ENCODE results near the gene ABCC8.

DNA sequence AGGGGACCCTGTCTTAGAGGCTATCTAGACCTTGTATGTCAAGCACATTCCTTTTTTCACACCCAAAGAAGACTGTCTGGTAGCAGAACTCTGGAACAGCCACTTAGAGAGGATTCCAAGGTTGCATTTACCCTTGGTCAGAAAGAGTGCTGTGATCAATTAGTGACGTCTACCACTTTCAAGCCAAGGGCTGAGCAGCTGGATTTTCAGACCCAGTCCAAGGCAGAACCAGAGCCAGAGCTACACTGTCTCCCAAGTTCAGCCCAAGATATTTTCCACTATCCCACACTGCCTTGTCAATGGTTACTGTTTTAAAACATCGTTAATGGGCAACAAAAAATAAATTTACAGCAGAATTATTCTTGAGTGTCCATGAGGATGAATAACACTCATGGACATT lies 24.0 kb downstream of the ABCC8 start:
- TF ChIP-seq, protein P1, sequence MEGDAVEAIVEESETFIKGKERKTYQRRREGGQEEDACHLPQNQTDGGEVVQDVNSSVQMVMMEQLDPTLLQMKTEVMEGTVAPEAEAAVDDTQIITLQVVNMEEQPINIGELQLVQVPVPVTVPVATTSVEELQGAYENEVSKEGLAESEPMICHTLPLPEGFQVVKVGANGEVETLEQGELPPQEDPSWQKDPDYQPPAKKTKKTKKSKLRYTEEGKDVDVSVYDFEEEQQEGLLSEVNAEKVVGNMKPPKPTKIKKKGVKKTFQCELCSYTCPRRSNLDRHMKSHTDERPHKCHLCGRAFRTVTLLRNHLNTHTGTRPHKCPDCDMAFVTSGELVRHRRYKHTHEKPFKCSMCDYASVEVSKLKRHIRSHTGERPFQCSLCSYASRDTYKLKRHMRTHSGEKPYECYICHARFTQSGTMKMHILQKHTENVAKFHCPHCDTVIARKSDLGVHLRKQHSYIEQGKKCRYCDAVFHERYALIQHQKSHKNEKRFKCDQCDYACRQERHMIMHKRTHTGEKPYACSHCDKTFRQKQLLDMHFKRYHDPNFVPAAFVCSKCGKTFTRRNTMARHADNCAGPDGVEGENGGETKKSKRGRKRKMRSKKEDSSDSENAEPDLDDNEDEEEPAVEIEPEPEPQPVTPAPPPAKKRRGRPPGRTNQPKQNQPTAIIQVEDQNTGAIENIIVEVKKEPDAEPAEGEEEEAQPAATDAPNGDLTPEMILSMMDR (conservative IDR thresholded peaks at IDR 0.05; ENCODE audit: low read depth in 2 of 2), result no peak
- no peak for TF ChIP-seq EZH2 (IDR thresholded peaks at IDR 0.05; ENCODE audit: low read depth, unreplicated experiment)
- TF ChIP-seq POLR2AphosphoS5 (IDR thresholded peaks at IDR 0.05; ENCODE audit: low read depth), result no peak
- TF ChIP-seq, protein P2, sequence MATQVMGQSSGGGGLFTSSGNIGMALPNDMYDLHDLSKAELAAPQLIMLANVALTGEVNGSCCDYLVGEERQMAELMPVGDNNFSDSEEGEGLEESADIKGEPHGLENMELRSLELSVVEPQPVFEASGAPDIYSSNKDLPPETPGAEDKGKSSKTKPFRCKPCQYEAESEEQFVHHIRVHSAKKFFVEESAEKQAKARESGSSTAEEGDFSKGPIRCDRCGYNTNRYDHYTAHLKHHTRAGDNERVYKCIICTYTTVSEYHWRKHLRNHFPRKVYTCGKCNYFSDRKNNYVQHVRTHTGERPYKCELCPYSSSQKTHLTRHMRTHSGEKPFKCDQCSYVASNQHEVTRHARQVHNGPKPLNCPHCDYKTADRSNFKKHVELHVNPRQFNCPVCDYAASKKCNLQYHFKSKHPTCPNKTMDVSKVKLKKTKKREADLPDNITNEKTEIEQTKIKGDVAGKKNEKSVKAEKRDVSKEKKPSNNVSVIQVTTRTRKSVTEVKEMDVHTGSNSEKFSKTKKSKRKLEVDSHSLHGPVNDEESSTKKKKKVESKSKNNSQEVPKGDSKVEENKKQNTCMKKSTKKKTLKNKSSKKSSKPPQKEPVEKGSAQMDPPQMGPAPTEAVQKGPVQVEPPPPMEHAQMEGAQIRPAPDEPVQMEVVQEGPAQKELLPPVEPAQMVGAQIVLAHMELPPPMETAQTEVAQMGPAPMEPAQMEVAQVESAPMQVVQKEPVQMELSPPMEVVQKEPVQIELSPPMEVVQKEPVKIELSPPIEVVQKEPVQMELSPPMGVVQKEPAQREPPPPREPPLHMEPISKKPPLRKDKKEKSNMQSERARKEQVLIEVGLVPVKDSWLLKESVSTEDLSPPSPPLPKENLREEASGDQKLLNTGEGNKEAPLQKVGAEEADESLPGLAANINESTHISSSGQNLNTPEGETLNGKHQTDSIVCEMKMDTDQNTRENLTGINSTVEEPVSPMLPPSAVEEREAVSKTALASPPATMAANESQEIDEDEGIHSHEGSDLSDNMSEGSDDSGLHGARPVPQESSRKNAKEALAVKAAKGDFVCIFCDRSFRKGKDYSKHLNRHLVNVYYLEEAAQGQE (IDR thresholded peaks at IDR 0.05; ENCODE audit: unreplicated experiment), result no peak
- TF ChIP-seq EZH2phosphoT487 (IDR thresholded peaks at IDR 0.05; ENCODE audit: unreplicated experiment), result no peak
- TF ChIP-seq ZNF114 (CRISPR knock-in tag; IDR thresholded peaks at IDR 0.05), result no peak
- no peak for TF ChIP-seq CREB1 (CRISPR knock-in tag; IDR thresholded peaks at IDR 0.05; ENCODE audit: low read depth)
